SKM-1 (cell line): ENCODE data around the gene WWOX.
A peak's percentile ranks its signal among the peaks of the same experiment; 100 is the strongest.
"Not testable (repeated sequence)": the region's sequence is repeated elsewhere in the genome, so short reads cannot be mapped to it uniquely, and the experiment has no call there.

Source experiments
- DNase-seq: peaks from one replicate; lab custom pipeline; 2025; ENCODE audit not compliant: unreplicated experiment; lab: John Stamatoyannopoulos, UW

Gene WWOX

GRCh38 chr16:78099271-78100111 is at the start of gene WWOX:
TSS of gene WWOX (plus strand) at chr16:78099654.
- DNase-seq = peak; percentile 94

- DNase-seq = no peak
Observed at GRCh38 chr16:78050734-78051400, 48.6 kb upstream of the WWOX start.

- DNase-seq = no peak
Observed at GRCh38 chr16:78057803-78058564, 41.5 kb upstream of the WWOX start.

GRCh38 chr16:78059806-78060205 is 39.6 kb upstream of the WWOX start:
- not testable (repeated sequence) for DNase-seq

GRCh38 chr16:78060295-78060694 is 39.2 kb upstream of the WWOX start:
- DNase-seq = no peak

GRCh38 chr16:78060809-78061208 is 38.6 kb upstream of the WWOX start:
- no peak for DNase-seq

GRCh38 chr16:78065319-78065718 is 34.1 kb upstream of the WWOX start:
- DNase-seq = no peak

- no peak for DNase-seq
Observed at GRCh38 chr16:78069913-78070312, 29.5 kb upstream of the WWOX start.

GRCh38 chr16:78072275-78072674 is 27.2 kb upstream of the WWOX start:
- no peak for DNase-seq

GRCh38 chr16:78075800-78076199 is 23.7 kb upstream of the WWOX start:
- DNase-seq = no peak

GRCh38 chr16:78081341-78081740 is 18.1 kb upstream of the WWOX start:
- no peak for DNase-seq

GRCh38 chr16:78091419-78091818 is 8.0 kb upstream of the WWOX start:
- DNase-seq = no peak

GRCh38 chr16:78092758-78093157 is 6.7 kb upstream of the WWOX start:
- DNase-seq = no peak

GRCh38 chr16:78094166-78094565 is 5.3 kb upstream of the WWOX start:
- DNase-seq = no peak

GRCh38 chr16:78094998-78095397 is 4.5 kb upstream of the WWOX start:
- DNase-seq = no peak

- DNase-seq = no peak
Observed at GRCh38 chr16:78096386-78096785, 3.1 kb upstream of the WWOX start.

GRCh38 chr16:78097548-78097947 is 1.9 kb upstream of the WWOX start:
- DNase-seq = no peak

GRCh38 chr16:78098087-78098486 is 1.4 kb upstream of the WWOX start:
- DNase-seq = no peak

- peak; percentile 53 for DNase-seq
Observed at GRCh38 chr16:78098595-78099270, 721 bp upstream of the WWOX start.

GRCh38 chr16:78100112-78100467 is 636 bp downstream of the WWOX start:
- DNase-seq = peak; percentile 8

- DNase-seq = no peak
Observed at GRCh38 chr16:78102122-78102660, 2.7 kb downstream of the WWOX start.
